ENCODE data around the gene RBM15. TPM values are rescaled to one million over a fixed set of nuclear protein-coding genes. Genes with fewer than 3 reads are reported as not detected.

RBM15 gene
- total RNA-seq, 2 donors from 2014 or later = 27.3 to 53.5 TPM

DNA sequence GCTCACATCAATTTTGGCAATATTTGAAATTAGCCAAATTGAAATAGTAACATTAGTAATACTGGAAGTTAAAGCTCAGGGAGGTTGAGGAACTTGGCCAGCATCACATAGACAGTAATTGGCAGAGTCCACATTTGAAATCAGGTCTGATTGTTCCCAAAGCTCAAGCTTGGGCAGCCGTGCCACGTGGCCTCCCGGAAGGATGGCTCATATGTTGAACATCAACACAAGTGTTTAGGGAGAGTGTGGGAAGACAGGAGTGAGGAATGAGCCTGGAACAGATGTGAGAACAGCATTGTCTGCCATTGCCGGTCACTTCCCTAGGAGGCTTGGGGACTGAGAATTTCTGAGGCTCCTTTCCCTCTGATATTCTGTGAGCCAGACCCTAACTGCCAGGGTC is 40.2 kb upstream of the RBM15 start:
- H3K4me3 ChIP-seq = no peak overlapping the region

GRCh38 chr1:110300412-110301085 is 38.6 kb upstream of the RBM15 start:
- no peaks in the 10 kb centered on the region for H3K27me3 ChIP-seq (replicated peaks; ENCODE audit: insufficient read depth)
- ATAC-seq (ENCODE audit: insufficient number of reproducible peaks, low FRiP score, low read depth) = no peak
- no peak for TF ChIP-seq CTCF (IDR thresholded peaks at IDR 0.05)
- no peak overlapping the region for H3K27ac ChIP-seq
- H3K4me1 ChIP-seq (ENCODE audit: control insufficient read depth in 1 of 2, low read depth in 2 of 2) = no peaks in the 10 kb centered on the region
- DNase-seq (ENCODE audit: low spot score) = no peak
- no peak overlapping the region for H3K4me3 ChIP-seq
- H3K36me3 ChIP-seq = no peaks in the 10 kb centered on the region
- no peaks in the 10 kb centered on the region for H3K9me3 ChIP-seq

More for the DNA sequence above, 40.2 kb upstream of the RBM15 start:
- no peaks in the 10 kb centered on the region for H3K36me3 ChIP-seq
- H3K27me3 ChIP-seq (replicated peaks; ENCODE audit: insufficient read depth) = no peaks in the 10 kb centered on the region
- no peak for ATAC-seq (ENCODE audit: insufficient number of reproducible peaks, low FRiP score, low read depth)
- DNase-seq (ENCODE audit: low spot score) = no peak
- TF ChIP-seq CTCF (IDR thresholded peaks at IDR 0.05) = no peak
- no peak overlapping the region for H3K27ac ChIP-seq
- H3K9me3 ChIP-seq = no peaks in the 10 kb centered on the region
- no peaks in the 10 kb centered on the region for H3K4me1 ChIP-seq (ENCODE audit: control insufficient read depth in 1 of 2, low read depth in 2 of 2)

DNA sequence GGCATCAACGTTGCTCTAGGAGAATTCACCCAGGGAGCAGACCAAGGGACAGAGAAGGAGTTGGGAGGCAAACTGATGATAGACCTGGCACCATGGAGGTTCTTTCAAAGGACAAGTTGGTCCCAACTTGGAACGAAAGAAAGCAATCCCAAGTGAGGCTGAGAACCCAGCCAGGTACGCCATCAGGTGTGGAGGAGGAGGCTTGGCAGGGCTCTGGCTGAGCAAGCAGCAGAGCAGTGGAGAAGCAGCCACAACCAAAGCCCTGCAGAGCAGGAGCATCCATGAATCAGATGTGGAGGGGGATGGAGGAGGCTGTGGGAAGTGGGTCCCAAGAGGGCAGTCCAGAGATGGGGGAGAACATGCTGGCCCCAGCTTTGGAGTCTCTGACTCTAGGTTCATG is 36.3 kb upstream of the RBM15 start:
- DNase-seq (ENCODE audit: low spot score) (no peak), ATAC-seq (ENCODE audit: insufficient number of reproducible peaks, low FRiP score, low read depth) (no peak)
- Histone ChIP-seq H3K9me3 (no peaks in the 10 kb centered on the region), H3K4me1 (ENCODE audit: control insufficient read depth in 1 of 2, low read depth in 2 of 2) (no peaks in the 10 kb centered on the region), H3K36me3 (no peaks in the 10 kb centered on the region), H3K27ac (no peak overlapping the region), H3K27me3 (replicated peaks; ENCODE audit: insufficient read depth) (no peaks in the 10 kb centered on the region), H3K4me3 (no peak overlapping the region)
- TF ChIP-seq CTCF (IDR thresholded peaks at IDR 0.05) = no peak

DNA sequence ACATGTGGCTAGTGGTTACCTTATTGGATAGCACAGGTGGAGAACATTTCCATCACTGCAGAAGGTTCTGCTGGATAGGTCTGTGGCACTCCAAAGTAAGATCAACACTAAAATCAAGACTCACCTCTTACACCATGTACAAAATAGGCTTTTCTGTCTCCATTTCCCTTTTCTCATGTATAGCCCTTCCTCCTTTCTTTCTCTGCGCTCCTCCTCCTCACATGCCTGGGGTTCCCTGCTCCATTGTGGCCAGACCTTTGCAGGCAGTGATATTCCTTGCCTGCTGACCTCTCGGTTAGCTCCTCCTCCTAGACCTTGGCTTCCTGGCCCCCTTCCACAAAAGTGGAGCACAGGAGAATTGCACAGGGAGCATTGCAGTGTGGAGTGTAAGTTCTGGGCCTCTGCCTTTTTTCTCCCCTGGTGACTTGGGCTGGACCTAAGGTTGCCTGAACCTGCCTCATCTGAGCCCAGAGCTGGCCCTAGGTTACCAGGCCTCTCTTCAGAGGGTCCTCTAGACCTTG is 33.2 kb upstream of the RBM15 start:
- ATAC-seq (ENCODE audit: insufficient number of reproducible peaks, low FRiP score, low read depth) = no peak
- H3K4me3 ChIP-seq = no peak overlapping the region
- no peaks in the 10 kb centered on the region for H3K27me3 ChIP-seq (replicated peaks; ENCODE audit: insufficient read depth)
- no peaks in the 10 kb centered on the region for H3K4me1 ChIP-seq (ENCODE audit: control insufficient read depth in 1 of 2, low read depth in 2 of 2)
- DNase-seq (ENCODE audit: low spot score) = no peak
- H3K9me3 ChIP-seq = no peaks in the 10 kb centered on the region
- no peaks in the 10 kb centered on the region for H3K36me3 ChIP-seq
- TF ChIP-seq CTCF (IDR thresholded peaks at IDR 0.05) = no peak
- no peak overlapping the region for H3K27ac ChIP-seq

GRCh38 chr1:110307239-110307974 is 31.8 kb upstream of the RBM15 start:
- no peak for DNase-seq (ENCODE audit: low spot score)
- TF ChIP-seq CTCF (IDR thresholded peaks at IDR 0.05) = no peak

More at GRCh38 chr1:110307239-110307974, 31.8 kb upstream of the RBM15 start:
- ATAC-seq (ENCODE audit: insufficient number of reproducible peaks, low FRiP score, low read depth) = no peak
- no peak overlapping the region for H3K27ac ChIP-seq
- no peak overlapping the region for H3K4me3 ChIP-seq
- peaks cover 0 to 3% of the 10 kb centered on the region in 2 donors for H3K4me1 ChIP-seq (ENCODE audit: control insufficient read depth in 1 of 2, low read depth in 2 of 2)
- H3K36me3 ChIP-seq = no peaks in the 10 kb centered on the region
- H3K9me3 ChIP-seq = no peaks in the 10 kb centered on the region
- H3K27me3 ChIP-seq (replicated peaks; ENCODE audit: insufficient read depth) = no peaks in the 10 kb centered on the region
